ENCODE data around the gene NIN.

NIN gene

DNA sequence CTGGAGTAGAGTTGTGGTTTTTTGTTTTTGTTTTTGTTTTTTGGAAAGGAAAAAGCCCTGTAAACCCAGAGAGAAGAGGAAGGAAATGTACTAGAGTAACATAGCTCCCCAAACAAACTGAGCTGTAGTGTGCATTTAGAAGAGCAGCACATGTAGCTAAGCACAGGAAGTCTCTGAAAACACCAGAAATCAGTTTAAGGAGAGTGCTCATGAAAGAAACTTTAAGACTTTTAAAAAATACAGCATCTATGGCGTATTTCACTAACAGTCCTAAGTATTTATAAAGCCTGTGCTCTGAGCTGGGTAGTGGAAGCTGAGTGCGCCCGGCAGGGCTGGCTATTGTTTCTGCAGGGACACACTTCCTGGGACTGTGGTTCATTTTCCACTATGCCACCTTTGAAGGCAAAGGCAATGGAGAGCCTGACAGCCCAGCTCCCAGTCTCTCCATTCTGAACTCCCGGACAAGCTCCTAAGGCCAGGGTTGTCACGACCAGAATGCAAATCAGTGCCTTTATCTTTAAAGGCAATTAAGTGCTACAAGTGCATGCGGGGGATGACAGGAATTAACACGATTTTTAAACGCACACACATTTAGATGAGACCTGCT, 45.4 kb downstream of the NIN start:
- no CpG with 5 or more reads among the region's 8 CpGs for WGBS (ENCODE audit: extremely low coverage, insufficient coverage, low lambda C conversion rate)
- H3K9ac ChIP-seq (ENCODE audit: low read length) = no peak overlapping the region
- H4K5ac ChIP-seq (ENCODE audit: low read length) = no peak overlapping the region
- no peak overlapping the region for H2BK15ac ChIP-seq (replicated peaks; ENCODE audit: low read depth)
- peak; percentile 78 for DNase-seq
- no peak overlapping the region for H3K4me3 ChIP-seq (ENCODE audit: low read length)
- H3K56ac ChIP-seq (ENCODE audit: low read length) = no peak overlapping the region
- no peak overlapping the region for H2BK5ac ChIP-seq (ENCODE audit: low read length)
- no peaks in the 10 kb centered on the region for H3K27me3 ChIP-seq (ENCODE audit: insufficient read depth, low read length, poor library complexity)
- H2BK120ac ChIP-seq (ENCODE audit: low read depth, low read length) = no peak overlapping the region
- H3K36me3 ChIP-seq (ENCODE audit: control insufficient read depth, insufficient read depth, low read length) = no peaks in the 10 kb centered on the region
- H3K18ac ChIP-seq (ENCODE audit: low read length) = peak overlapping the region; percentile 64
- H4K8ac ChIP-seq (ENCODE audit: low read depth, low read length) = peak overlapping the region; percentile 66
- no peaks in the 10 kb centered on the region for H3K79me1 ChIP-seq (ENCODE audit: low read length)
- no peaks in the 10 kb centered on the region for H3K79me2 ChIP-seq (ENCODE audit: control insufficient read depth, insufficient read depth, low read length)
- H3K4ac ChIP-seq (ENCODE audit: low read depth, low read length) = no peak overlapping the region
- H3K27ac ChIP-seq (ENCODE audit: low read depth, low read length) = peak overlapping the region; percentile 66
- H2AK5ac ChIP-seq (ENCODE audit: low read length) = no peak overlapping the region
- no peak overlapping the region for H3K4me2 ChIP-seq (ENCODE audit: low read length)
- H3K23ac ChIP-seq (ENCODE audit: low read length) = no peak overlapping the region
- H3K4me1 ChIP-seq (ENCODE audit: control insufficient read depth, low read depth, low read length) = peaks cover 10% of the 10 kb centered on the region

DNA sequence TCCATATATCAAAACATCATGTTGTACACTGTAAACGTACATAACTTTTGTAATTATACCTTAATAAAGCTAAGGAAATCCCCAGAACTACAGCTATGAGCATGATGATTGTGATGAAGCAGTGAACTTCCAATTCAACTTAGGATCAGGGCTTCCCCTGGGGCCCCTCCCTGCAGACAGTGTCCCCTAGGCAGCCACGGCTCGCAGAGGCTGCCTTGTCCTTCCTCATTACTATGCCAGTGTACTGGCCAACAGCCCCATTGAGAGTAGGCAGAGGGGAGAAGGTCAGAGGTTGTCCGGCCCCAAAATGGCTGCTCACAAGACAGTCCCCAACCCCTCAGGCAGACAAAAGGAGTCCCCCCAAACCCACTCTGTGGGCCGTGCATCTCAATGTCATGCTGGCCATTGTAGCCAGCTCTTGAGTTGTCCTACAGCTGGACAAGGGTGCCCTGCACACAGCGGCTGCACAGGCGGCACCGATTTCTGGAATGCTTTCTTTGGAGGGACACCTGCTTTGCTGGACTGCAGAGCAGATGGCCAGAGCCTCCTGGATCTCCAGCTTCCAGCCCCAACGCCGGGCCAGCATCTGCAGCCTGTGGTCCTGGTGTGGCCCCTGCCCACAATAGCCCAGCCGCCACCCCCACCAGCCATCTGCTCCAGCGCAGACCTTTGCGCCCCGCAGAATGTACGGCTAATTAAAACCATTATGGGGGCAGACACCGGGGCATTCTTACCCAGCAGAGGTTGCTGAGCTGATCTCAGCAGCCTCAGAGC, 46.1 kb downstream of the NIN start:
- Histone ChIP-seq H3K23ac (ENCODE audit: low read length) (no peak overlapping the region), H3K9ac (ENCODE audit: low read length) (no peak overlapping the region), H2BK5ac (ENCODE audit: low read length) (no peak overlapping the region), H3K56ac (ENCODE audit: low read length) (no peak overlapping the region), H3K4me3 (ENCODE audit: low read length) (no peak overlapping the region), H4K5ac (ENCODE audit: low read length) (no peak overlapping the region), H2AK5ac (ENCODE audit: low read length) (no peak overlapping the region), H2BK120ac (ENCODE audit: low read depth, low read length) (no peak overlapping the region), H3K79me2 (ENCODE audit: control insufficient read depth, insufficient read depth, low read length) (no peaks in the 10 kb centered on the region), H3K4me1 (ENCODE audit: control insufficient read depth, low read depth, low read length) (peaks cover 15% of the 10 kb centered on the region), H3K27me3 (ENCODE audit: insufficient read depth, low read length, poor library complexity) (no peaks in the 10 kb centered on the region), H3K27ac (ENCODE audit: low read depth, low read length) (no peak overlapping the region), H2BK15ac (replicated peaks; ENCODE audit: low read depth) (no peak overlapping the region), H3K36me3 (ENCODE audit: control insufficient read depth, insufficient read depth, low read length) (no peaks in the 10 kb centered on the region), H3K4me2 (ENCODE audit: low read length) (no peak overlapping the region), H3K79me1 (ENCODE audit: low read length) (no peaks in the 10 kb centered on the region), H4K8ac (ENCODE audit: low read depth, low read length) (no peak overlapping the region), H3K4ac (ENCODE audit: low read depth, low read length) (no peak overlapping the region), H3K18ac (ENCODE audit: low read length) (peak overlapping the region; percentile 8)
- WGBS (ENCODE audit: extremely low coverage, insufficient coverage, low lambda C conversion rate) = no CpG with 5 or more reads among the region's 16 CpGs
- DNase-seq = no peak

DNA sequence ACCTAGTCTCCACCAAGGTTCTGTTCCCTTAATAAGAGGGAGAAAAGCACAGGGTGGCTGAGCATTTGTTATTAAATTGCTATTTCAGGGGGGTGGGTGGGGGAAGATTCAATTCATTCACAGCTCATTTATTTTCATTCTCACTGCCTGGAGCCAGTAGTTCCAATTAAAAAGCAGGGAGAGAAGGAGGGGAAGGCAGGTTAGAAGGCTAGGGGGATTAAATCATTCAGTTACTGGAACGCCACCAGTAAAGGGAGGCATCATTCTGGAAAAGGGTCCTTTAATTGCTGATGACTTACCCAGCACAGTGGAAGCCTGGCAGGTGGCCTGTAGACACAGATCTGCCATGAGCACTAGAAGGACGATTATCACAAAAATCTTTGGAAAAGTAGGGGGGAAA, 47.4 kb downstream of the NIN start:
- no peak overlapping the region for H2AK5ac ChIP-seq (ENCODE audit: low read length)
- no peak overlapping the region for H2BK120ac ChIP-seq (ENCODE audit: low read depth, low read length)
- no peak overlapping the region for H3K9ac ChIP-seq (ENCODE audit: low read length)
- H3K79me2 ChIP-seq (ENCODE audit: control insufficient read depth, insufficient read depth, low read length) = no peaks in the 10 kb centered on the region
- H3K4me3 ChIP-seq (ENCODE audit: low read length) = no peak overlapping the region
- H3K4me2 ChIP-seq (ENCODE audit: low read length) = no peak overlapping the region
- no peak for DNase-seq
- no peak overlapping the region for H4K5ac ChIP-seq (ENCODE audit: low read length)
- no peak overlapping the region for H4K8ac ChIP-seq (ENCODE audit: low read depth, low read length)
- no peak overlapping the region for H3K23ac ChIP-seq (ENCODE audit: low read length)
- no peak overlapping the region for H3K27ac ChIP-seq (ENCODE audit: low read depth, low read length)
- H2BK15ac ChIP-seq (replicated peaks; ENCODE audit: low read depth) = no peak overlapping the region
- WGBS (ENCODE audit: extremely low coverage, insufficient coverage, low lambda C conversion rate) = no CpG with 5 or more reads among the region's 2 CpGs
- H3K36me3 ChIP-seq (ENCODE audit: control insufficient read depth, insufficient read depth, low read length) = no peaks in the 10 kb centered on the region
- no peaks in the 10 kb centered on the region for H3K79me1 ChIP-seq (ENCODE audit: low read length)
- H3K18ac ChIP-seq (ENCODE audit: low read length) = no peak overlapping the region
- H3K56ac ChIP-seq (ENCODE audit: low read length) = no peak overlapping the region
- no peak overlapping the region for H3K4ac ChIP-seq (ENCODE audit: low read depth, low read length)
- H3K27me3 ChIP-seq (ENCODE audit: insufficient read depth, low read length, poor library complexity) = no peaks in the 10 kb centered on the region
- H3K4me1 ChIP-seq (ENCODE audit: control insufficient read depth, low read depth, low read length) = peaks cover 15% of the 10 kb centered on the region
- no peak overlapping the region for H2BK5ac ChIP-seq (ENCODE audit: low read length)

DNA sequence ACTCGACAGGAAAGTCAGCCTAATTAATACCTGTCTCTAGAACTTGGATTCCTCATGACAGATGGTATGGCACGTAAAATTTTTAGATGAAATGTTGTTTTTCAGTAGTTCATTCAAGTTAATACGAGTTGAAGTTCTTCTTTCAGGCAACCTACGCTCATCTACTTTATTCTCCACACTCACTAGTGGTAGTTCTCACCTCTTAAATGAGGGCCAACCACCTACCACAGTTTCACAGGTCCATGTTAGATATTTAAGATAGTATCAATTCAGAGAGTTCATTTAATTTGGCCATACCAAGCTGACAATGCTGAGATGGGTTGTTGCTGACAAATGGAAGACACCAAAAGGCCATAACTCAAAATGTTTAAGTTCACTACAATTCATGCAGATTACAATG, 50.6 kb downstream of the NIN start:
- Histone ChIP-seq H3K79me1 (ENCODE audit: low read length) (no peaks in the 10 kb centered on the region), H3K79me2 (ENCODE audit: control insufficient read depth, insufficient read depth, low read length) (no peaks in the 10 kb centered on the region), H3K4ac (ENCODE audit: low read depth, low read length) (no peak overlapping the region), H4K5ac (ENCODE audit: low read length) (no peak overlapping the region), H2BK5ac (ENCODE audit: low read length) (no peak overlapping the region), H3K23ac (ENCODE audit: low read length) (no peak overlapping the region), H2BK120ac (ENCODE audit: low read depth, low read length) (no peak overlapping the region), H3K4me3 (ENCODE audit: low read length) (no peak overlapping the region), H2AK5ac (ENCODE audit: low read length) (no peak overlapping the region), H3K56ac (ENCODE audit: low read length) (no peak overlapping the region), H3K4me1 (ENCODE audit: control insufficient read depth, low read depth, low read length) (peaks cover 10% of the 10 kb centered on the region), H3K27ac (ENCODE audit: low read depth, low read length) (no peak overlapping the region), H3K18ac (ENCODE audit: low read length) (no peak overlapping the region), H3K36me3 (ENCODE audit: control insufficient read depth, insufficient read depth, low read length) (no peaks in the 10 kb centered on the region), H4K8ac (ENCODE audit: low read depth, low read length) (no peak overlapping the region), H2BK15ac (replicated peaks; ENCODE audit: low read depth) (no peak overlapping the region), H3K4me2 (ENCODE audit: low read length) (no peak overlapping the region), H3K27me3 (ENCODE audit: insufficient read depth, low read length, poor library complexity) (no peaks in the 10 kb centered on the region), H3K9ac (ENCODE audit: low read length) (no peak overlapping the region)
- DNase-seq = no peak
- whole genome bisulfite sequencing (ENCODE audit: extremely low coverage, insufficient coverage, low lambda C conversion rate) = no CpG with 5 or more reads among the region's 4 CpGs

DNA sequence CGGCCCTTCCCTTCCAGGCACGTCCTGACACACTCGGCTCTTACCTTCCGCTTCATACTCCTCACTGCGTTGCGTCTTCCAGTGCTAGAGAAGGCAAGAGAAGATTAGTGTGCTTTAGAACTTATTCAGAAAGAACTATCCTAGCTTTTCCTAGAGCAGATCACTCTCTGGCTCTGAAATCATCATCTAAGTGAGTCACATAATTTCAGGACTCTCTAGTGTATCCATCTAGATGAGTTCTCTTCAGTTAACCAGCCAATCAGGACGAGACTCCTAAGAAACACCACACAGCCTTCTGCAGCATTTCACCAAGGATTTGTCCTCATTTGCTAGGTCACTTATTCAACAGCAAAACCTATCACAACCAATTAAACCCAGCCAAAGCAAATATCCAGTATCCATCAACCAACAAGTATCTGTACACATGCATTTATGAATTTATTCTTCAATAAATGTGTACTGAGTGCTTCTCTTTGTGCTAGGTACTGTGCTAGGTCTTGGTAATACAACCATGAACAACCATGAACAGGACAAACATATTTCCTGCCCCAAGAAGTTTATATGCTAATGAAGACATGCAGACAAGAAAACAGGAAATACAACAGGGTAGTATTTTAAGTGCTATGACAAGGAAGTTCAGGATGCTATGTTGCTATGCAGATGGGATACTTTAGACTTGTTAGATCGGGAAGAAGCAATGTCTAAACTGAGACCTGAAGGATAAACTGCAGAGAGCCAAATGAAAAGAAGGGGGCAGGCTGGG, 52.1 kb downstream of the NIN start:
- Histone ChIP-seq H3K36me3 (ENCODE audit: control insufficient read depth, insufficient read depth, low read length) (no peaks in the 10 kb centered on the region), H3K9ac (ENCODE audit: low read length) (no peak overlapping the region), H2BK120ac (ENCODE audit: low read depth, low read length) (no peak overlapping the region), H3K27ac (ENCODE audit: low read depth, low read length) (no peak overlapping the region), H3K79me1 (ENCODE audit: low read length) (no peaks in the 10 kb centered on the region), H2BK5ac (ENCODE audit: low read length) (no peak overlapping the region), H3K18ac (ENCODE audit: low read length) (no peak overlapping the region), H3K4me3 (ENCODE audit: low read length) (no peak overlapping the region), H4K5ac (ENCODE audit: low read length) (no peak overlapping the region), H4K8ac (ENCODE audit: low read depth, low read length) (no peak overlapping the region), H3K4ac (ENCODE audit: low read depth, low read length) (no peak overlapping the region), H3K27me3 (ENCODE audit: insufficient read depth, low read length, poor library complexity) (no peaks in the 10 kb centered on the region), H2BK15ac (replicated peaks; ENCODE audit: low read depth) (no peak overlapping the region), H3K56ac (ENCODE audit: low read length) (no peak overlapping the region), H3K23ac (ENCODE audit: low read length) (no peak overlapping the region), H3K4me2 (ENCODE audit: low read length) (no peak overlapping the region), H2AK5ac (ENCODE audit: low read length) (no peak overlapping the region), H3K79me2 (ENCODE audit: control insufficient read depth, insufficient read depth, low read length) (no peaks in the 10 kb centered on the region), H3K4me1 (ENCODE audit: control insufficient read depth, low read depth, low read length) (peaks cover 8% of the 10 kb centered on the region)
- WGBS (ENCODE audit: extremely low coverage, insufficient coverage, low lambda C conversion rate) = no CpG with 5 or more reads among the region's 8 CpGs
- DNase-seq = no peak

All from mesendoderm (in vitro differentiated cells).